PC-3 (cell line): ENCODE results near the gene LRRC10B. TPM values are rescaled to one million over a fixed set of nuclear protein-coding genes. Genes with fewer than 3 reads are reported as not detected.
"Not testable (repeated sequence)": the region's sequence is repeated elsewhere in the genome, so short reads cannot be mapped to it uniquely, and the experiment has no call there.

Experiments
- ATAC-seq: fragments of 200-7000 bp; cut with Tn5 transposase; 2 replicates; pipeline ENCODE4 v1.9.1; 2020; ENCODE audit warnings: mild to moderate bottlenecking, moderate library complexity
- BruUV-seq: library from RNA; stranded (reverse); fragments of 400-500 nt; replicated peaks from 2 replicates; lab custom pipeline; 2021; lab: Mats Ljungman, UMichigan
- CTCF ChIA-PET: fragments of 300-600 bp; sonication (Branson Sonifier 250); formaldehyde crosslinking; loops from one replicate; lab custom pipeline; 2022; ENCODE audit warnings: antibody characterized with exemption; lab: Charles Lee
- POLR2A ChIA-PET: fragments of 300-600 bp; sonication (Branson Sonifier 250); formaldehyde crosslinking; loops from one replicate; lab custom pipeline; 2022; ENCODE audit warnings: antibody characterized with exemption; ENCODE audit not compliant: unreplicated experiment; lab: Charles Lee
- DNase-seq: peaks from one replicate; pipeline ENCODE4 v3.0.0-alpha.2; 2015
- H2AFZ ChIP-seq: fragments of 300-600 bp; sonication (generic); 2 replicates; pipeline ENCODE4 v1.6.0; 2016; ENCODE audit warnings: antibody characterized with exemption, low read length
- H3F3A ChIP-seq: fragments of 300-600 bp; sonication (generic); one replicate; pipeline ENCODE4 v1.6.0; 2017; ENCODE audit warnings: antibody characterized with exemption, low read length, control low read depth, mild to moderate bottlenecking; ENCODE audit not compliant: unreplicated experiment
- H3K27ac ChIP-seq: fragments of 300-600 bp; sonication (generic); 2 replicates; pipeline ENCODE4 v1.5.1; 2016; ENCODE audit warnings: mild to moderate bottlenecking, low read length
- H3K27me3 ChIP-seq: fragments of 300-600 bp; sonication (generic); 2 replicates; pipeline ENCODE4 v1.6.1; 2016; ENCODE audit warnings: low read length, mixed read lengths
- H3K36me3 ChIP-seq: fragments of 300-600 bp; sonication (generic); 2 replicates; pipeline ENCODE4 v1.6.1; 2016; ENCODE audit warnings: low read depth, mixed run types, low read length, mixed read lengths
- H3K4me1 ChIP-seq: fragments of 300-600 bp; sonication (generic); 2 replicates; pipeline ENCODE4 v1.5.1; 2016; ENCODE audit warnings: low read length; ENCODE audit not compliant: insufficient read depth
- H3K4me2 ChIP-seq: fragments of 300-600 bp; sonication (generic); 2 replicates; pipeline ENCODE4 v1.6.0; 2016; ENCODE audit warnings: low read length
- H3K4me3 ChIP-seq: fragments of 300-600 bp; sonication (generic); 2 replicates; pipeline ENCODE4 v1.5.1; 2016; ENCODE audit warnings: mild to moderate bottlenecking, low read length, mixed read lengths
- H3K79me2 ChIP-seq: fragments of 300-600 bp; sonication (generic); 2 replicates; pipeline ENCODE4 v1.6.1; 2017; ENCODE audit warnings: low read length, mixed read lengths
- H3K9ac ChIP-seq: fragments of 300-600 bp; sonication (generic); 2 replicates; pipeline ENCODE4 v1.6.0; 2016; ENCODE audit warnings: mild to moderate bottlenecking, low read length
- H3K9me2 ChIP-seq: fragments of 300-600 bp; sonication (generic); replicated peaks from 2 replicates; pipeline ENCODE4 v1.6.1; 2016; ENCODE audit warnings: mixed run types, low read length, mixed read lengths
- H3K9me3 ChIP-seq: fragments of 300-600 bp; sonication (generic); 2 replicates; pipeline ENCODE4 v1.6.1; 2016; ENCODE audit warnings: low read length, mixed read lengths
- H4K20me1 ChIP-seq: fragments of 300-600 bp; sonication (generic); 2 replicates; pipeline ENCODE4 v1.6.1; 2016; ENCODE audit warnings: low read length, mixed read lengths
- EZH2 ChIP-seq: fragments of 300-600 bp; sonication (generic); IDR thresholded peaks from one replicate; pipeline ENCODE4 v1.6.1; 2017; ENCODE audit warnings: antibody characterized with exemption, mild to moderate bottlenecking, low read length; ENCODE audit not compliant: unreplicated experiment
- EZH2phosphoT487 ChIP-seq: fragments of 300-600 bp; sonication (generic); IDR thresholded peaks from 2 replicates; pipeline ENCODE4 v1.6.1; 2018; ENCODE audit warnings: mild to moderate bottlenecking, antibody characterized with exemption, low read length, borderline replicate concordance
- intact Hi-C: fragments of 100-400 bp; cut with micrococcal nuclease; formaldehyde crosslinking; loops from 2 replicates; pipeline ENCODE4 v1.9.0; 2023
- total RNA-seq: library from RNA; depleted of rRNA; stranded (reverse); fragments of >200 nt; gene quantifications from 2 replicates; pipeline ENCODE4 v1.2.3, GENCODE V29; 2014
- TF ChIP-seq, protein P1 (sequence below): fragments of 300-600 bp; sonication (generic); conservative IDR thresholded peaks from 2 replicates; pipeline ENCODE4 v1.5.1; 2017; ENCODE audit warnings: antibody characterized with exemption, low read depth, mild to moderate bottlenecking, low read length

LRRC10B gene
- total RNA-seq, 1 experiment from 2014 or later, result 0.55 TPM

DNA sequence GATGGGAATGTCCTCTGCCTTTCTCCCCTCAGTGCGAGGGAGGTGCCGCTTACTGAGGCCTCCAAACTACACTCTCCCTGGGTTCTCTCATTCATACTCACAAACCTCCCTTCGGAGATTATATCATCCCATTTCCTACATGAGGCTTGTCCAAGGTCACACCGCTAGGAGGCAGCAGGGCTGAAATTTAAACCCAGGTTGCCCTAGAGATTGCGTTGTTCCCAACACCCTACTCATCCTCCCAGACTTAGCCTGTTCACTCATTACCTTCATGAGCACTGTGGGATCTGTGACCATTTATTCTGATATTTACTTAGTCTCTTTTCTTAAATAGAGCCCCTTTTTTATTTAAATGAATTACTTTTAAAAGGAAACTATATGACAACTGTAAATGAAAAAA lies 47.6 kb upstream of the LRRC10B start:
- Histone ChIP-seq H3K27me3 (no peaks in the 10 kb centered on the region), H3K79me2 (no peaks in the 10 kb centered on the region), H3K9ac (no peak overlapping the region), H3K27ac (no peak overlapping the region), H3K36me3 (no peaks in the 10 kb centered on the region), H4K20me1 (no peaks in the 10 kb centered on the region), H3K4me3 (no peak overlapping the region), H3K9me3 (no peaks in the 10 kb centered on the region), H3K4me2 (no peak overlapping the region), H3K4me1 (no peaks in the 10 kb centered on the region), H2AFZ (no peak overlapping the region), H3K9me2 (no peaks in the 10 kb centered on the region), H3F3A (no peaks in the 10 kb centered on the region)
- DNase-seq (no peak), ATAC-seq (no peak)
- TF ChIP-seq, protein P1, sequence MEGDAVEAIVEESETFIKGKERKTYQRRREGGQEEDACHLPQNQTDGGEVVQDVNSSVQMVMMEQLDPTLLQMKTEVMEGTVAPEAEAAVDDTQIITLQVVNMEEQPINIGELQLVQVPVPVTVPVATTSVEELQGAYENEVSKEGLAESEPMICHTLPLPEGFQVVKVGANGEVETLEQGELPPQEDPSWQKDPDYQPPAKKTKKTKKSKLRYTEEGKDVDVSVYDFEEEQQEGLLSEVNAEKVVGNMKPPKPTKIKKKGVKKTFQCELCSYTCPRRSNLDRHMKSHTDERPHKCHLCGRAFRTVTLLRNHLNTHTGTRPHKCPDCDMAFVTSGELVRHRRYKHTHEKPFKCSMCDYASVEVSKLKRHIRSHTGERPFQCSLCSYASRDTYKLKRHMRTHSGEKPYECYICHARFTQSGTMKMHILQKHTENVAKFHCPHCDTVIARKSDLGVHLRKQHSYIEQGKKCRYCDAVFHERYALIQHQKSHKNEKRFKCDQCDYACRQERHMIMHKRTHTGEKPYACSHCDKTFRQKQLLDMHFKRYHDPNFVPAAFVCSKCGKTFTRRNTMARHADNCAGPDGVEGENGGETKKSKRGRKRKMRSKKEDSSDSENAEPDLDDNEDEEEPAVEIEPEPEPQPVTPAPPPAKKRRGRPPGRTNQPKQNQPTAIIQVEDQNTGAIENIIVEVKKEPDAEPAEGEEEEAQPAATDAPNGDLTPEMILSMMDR, result no peak
- TF ChIP-seq EZH2phosphoT487 (no peak), EZH2 (no peak)
- no TSS peak for BruUV-seq
- CTCF ChIA-PET, result no interaction called here
- intact Hi-C loops, result no loop called here
- POLR2A ChIA-PET, result no interaction called here

DNA sequence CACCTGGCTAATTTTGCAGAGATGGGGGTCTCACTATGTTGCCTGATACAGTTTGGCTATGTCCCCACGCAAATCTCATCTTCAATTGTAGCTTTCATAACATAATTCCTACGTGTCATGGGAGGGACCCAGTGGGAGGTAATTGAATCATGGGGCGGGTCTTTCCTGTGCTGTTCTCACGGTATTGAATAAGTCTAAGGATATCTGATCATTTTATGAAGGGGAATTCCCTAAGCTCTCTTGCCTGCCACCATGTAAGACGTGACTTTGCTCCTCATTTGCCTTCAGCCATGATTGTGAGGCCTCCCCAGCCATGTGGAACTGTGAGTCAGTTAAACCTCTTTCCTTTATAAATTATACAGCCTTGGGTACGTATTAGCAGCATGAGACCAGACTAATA lies 40.9 kb upstream of the LRRC10B start:
- DNase-seq, H3K79me2 ChIP-seq, ATAC-seq, POLR2A ChIA-PET, H3K36me3 ChIP-seq, H3K9me3 ChIP-seq, H3K4me2 ChIP-seq, H3F3A ChIP-seq, H2AFZ ChIP-seq, H3K27ac ChIP-seq, BruUV-seq, H3K9me2 ChIP-seq, H4K20me1 ChIP-seq, H3K27me3 ChIP-seq, H3K4me1 ChIP-seq, H3K4me3 ChIP-seq, intact Hi-C loops, H3K9ac ChIP-seq: not testable (repeated sequence)
- CTCF ChIA-PET, result interaction anchor here (0.6 kb wide), 1 partner anchor 15 kb away, joined by 3 read pairs; no protein-coding TSS in a partner anchor

DNA sequence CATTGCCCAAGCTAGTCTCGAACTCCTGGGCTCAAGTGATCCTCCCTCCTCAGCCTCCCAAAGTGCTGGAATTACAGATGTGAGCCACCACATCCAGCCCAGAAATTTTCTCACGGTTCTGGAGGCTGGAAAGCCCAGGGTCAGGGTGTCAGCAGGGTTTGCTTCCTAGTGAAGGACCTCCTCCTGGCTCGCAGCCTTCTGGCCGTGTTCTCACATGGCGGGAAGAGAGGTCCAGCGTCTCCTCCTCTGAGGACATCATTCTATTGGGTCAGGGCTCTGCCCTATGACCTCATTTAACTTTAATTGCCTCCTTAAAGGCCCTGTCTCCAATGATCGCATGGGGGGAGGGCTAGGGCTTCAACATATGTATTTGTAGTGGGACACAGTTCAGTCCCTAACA lies 40.5 kb upstream of the LRRC10B start:
- no peaks in the 10 kb centered on the region for H3K9me2 ChIP-seq
- no peaks in the 10 kb centered on the region for H3K36me3 ChIP-seq
- H4K20me1 ChIP-seq, result no peaks in the 10 kb centered on the region
- intact Hi-C loops, result no loop called here
- TF ChIP-seq, protein P1, result no peak
- no peaks in the 10 kb centered on the region for H3F3A ChIP-seq
- no peaks in the 10 kb centered on the region for H3K4me1 ChIP-seq
- H3K9me3 ChIP-seq, result no peaks in the 10 kb centered on the region
- DNase-seq, result no peak
- no peaks in the 10 kb centered on the region for H3K27me3 ChIP-seq
- no peak overlapping the region for H2AFZ ChIP-seq
- ChIA-PET POLR2A (no interaction called here), CTCF (no interaction called here)
- H3K9ac ChIP-seq, result no peak overlapping the region
- no peak overlapping the region for H3K4me3 ChIP-seq
- ATAC-seq, result no peak
- no peak overlapping the region for H3K4me2 ChIP-seq
- no peak overlapping the region for H3K27ac ChIP-seq
- H3K79me2 ChIP-seq, result no peaks in the 10 kb centered on the region
- no TSS peak for BruUV-seq
